Endothelial cell of umbilical vein (primary cell): ENCODE data around the gene FMN1. TPM values are rescaled to one million over a fixed set of nuclear protein-coding genes. Genes with fewer than 3 reads are reported as not detected.

ENCODE experiments used
- BruUV-seq: library from RNA; stranded (reverse); fragments of 400-500 nt; replicated peaks from 2 replicates; lab custom pipeline; 2021; lab: Mats Ljungman, UMichigan
- CTCF ChIA-PET: fragments of 300-600, 350-600 bp; sonication (Branson Sonifier 250); formaldehyde crosslinking; loops from one replicate; lab custom pipeline; 2021; ENCODE audit warnings: antibody characterized with exemption, inconsistent platforms; lab: Charles Lee
- POLR2A ChIA-PET: fragments of 300-600, 350-600 bp; sonication (Branson Sonifier 250); formaldehyde crosslinking; loops from one replicate; lab custom pipeline; 2021; ENCODE audit warnings: antibody characterized with exemption, inconsistent platforms; lab: Charles Lee
- DNase-seq: peaks from one replicate; pipeline ENCODE4 v3.0.0-alpha.2; 2011; ENCODE audit warnings: low read depth, low spot score
- FAIRE-seq: peaks from 2 replicates; lab custom pipeline; 2011; peaks lifted over from hg19 to GRCh38; lab: Jason Lieb, UNC
- H2AFZ ChIP-seq: 2 replicates; pipeline ENCODE4 v1.6.0; 2012; ENCODE audit warnings: low read depth, low read length, control low read depth, inconsistent platforms
- H3K27ac ChIP-seq: 2 replicates; pipeline ENCODE4 v1.5.1; 2011; ENCODE audit warnings: low read depth, mild to moderate bottlenecking, control low read depth, low read length, moderate library complexity; ENCODE audit not compliant: insufficient read depth
- H3K27me3 ChIP-seq, 2 experiments: 2 replicates each; pipeline versions ENCODE4 v1.6.0 to v1.6.1; 2011; ENCODE audit warnings: low read length in 2 of 2, mixed read lengths in 1 of 2; ENCODE audit not compliant: control insufficient read depth in 2 of 2, insufficient read depth in 2 of 2
- H3K36me3 ChIP-seq, 2 experiments: 2 replicates in 1 of 2; 3 replicates in 1 of 2; pipeline ENCODE4 v1.5.1; 2011; ENCODE audit warnings: low read length in 2 of 2, mild to moderate bottlenecking in 1 of 2, moderate library complexity in 1 of 2; ENCODE audit not compliant: control insufficient read depth in 2 of 2, insufficient read depth in 2 of 2; ENCODE audit errors: extremely low read depth in 1 of 2
- H3K4me1 ChIP-seq: 3 replicates; pipeline ENCODE4 v1.5.1; 2011; ENCODE audit warnings: mild to moderate bottlenecking, low read length; ENCODE audit not compliant: control insufficient read depth, insufficient read depth; ENCODE audit errors: extremely low read depth
- H3K4me2 ChIP-seq: 2 replicates; pipeline ENCODE4 v1.6.1; 2011; ENCODE audit warnings: low read length, control low read depth, mixed read lengths; ENCODE audit not compliant: insufficient read depth
- H3K4me3 ChIP-seq, 3 experiments: fragments of 200-600 bp in 1 of 3; sonication (generic), shearing (Covaris generic) in 1 of 3; replicated peaks in 1 of 3; 2 replicates each; pipeline ENCODE4 v1.5.1; 2011 to 2016; ENCODE audit warnings: control low read depth in 3 of 3, low read length in 3 of 3, mild to moderate bottlenecking in 2 of 3, inconsistent platforms in 1 of 3, low read depth in 1 of 3, moderate library complexity in 1 of 3; ENCODE audit not compliant: insufficient read depth in 1 of 3
- H3K79me2 ChIP-seq: 2 replicates; pipeline ENCODE4 v1.6.0; 2012; ENCODE audit warnings: low read length, inconsistent platforms; ENCODE audit not compliant: control insufficient read depth, insufficient read depth
- H3K9ac ChIP-seq: replicated peaks from 2 replicates; pipeline ENCODE3; 2011; ENCODE audit warnings: low read length, control low read depth; ENCODE audit not compliant: insufficient read depth; ENCODE audit errors: extremely low read depth
- H3K9me1 ChIP-seq: replicated peaks from 3 replicates; pipeline ENCODE4 v1.6.0; 2011; ENCODE audit warnings: mild to moderate bottlenecking, low read length; ENCODE audit not compliant: control insufficient read depth, insufficient read depth; ENCODE audit errors: extremely low read depth
- H3K9me3 ChIP-seq: replicated peaks from 2 replicates; pipeline ENCODE4 v1.5.1; 2012; ENCODE audit warnings: low read length, inconsistent platforms; ENCODE audit not compliant: control insufficient read depth, insufficient read depth
- H4K20me1 ChIP-seq: replicated peaks from 2 replicates; pipeline ENCODE3; 2011; ENCODE audit warnings: mild to moderate bottlenecking, low read length; ENCODE audit not compliant: control insufficient read depth, insufficient read depth; ENCODE audit errors: extremely low read depth
- CTCF ChIP-seq, 2 donors: IDR thresholded peaks; 1 replicate in 1 of 2; 2 replicates in 1 of 2; pipeline ENCODE4 v1.5.1; 2011; ENCODE audit warnings: low read length in 2 of 2, mild to moderate bottlenecking in 2 of 2, moderate library complexity in 2 of 2, control low read depth in 1 of 2, inconsistent platforms in 1 of 2, low read depth in 1 of 2; ENCODE audit not compliant: insufficient read depth in 1 of 2; ENCODE audit errors: extremely low read depth in 1 of 2
- EZH2 ChIP-seq: IDR thresholded peaks from 2 replicates; pipeline ENCODE4 v1.6.1; 2012; ENCODE audit warnings: borderline replicate concordance, low read depth, mild to moderate bottlenecking, moderate library complexity, low read length, inconsistent platforms; ENCODE audit not compliant: severe bottlenecking
- GATA2 ChIP-seq: IDR thresholded peaks from 2 replicates; pipeline ENCODE4 v1.7.0; 2011; ENCODE audit warnings: low read depth, mild to moderate bottlenecking, moderate library complexity, mixed read lengths, low read length; ENCODE audit not compliant: insufficient read length, insufficient read depth
- JUN ChIP-seq: IDR thresholded peaks from 2 replicates; pipeline ENCODE4 v1.6.1; 2011; ENCODE audit warnings: borderline replicate concordance, low read depth; ENCODE audit not compliant: insufficient read length, insufficient read depth
- MYC ChIP-seq: IDR thresholded peaks from one replicate; pipeline ENCODE4 v1.6.1; 2011; ENCODE audit warnings: mild to moderate bottlenecking, low read depth, low read length
- POLR2A ChIP-seq: IDR thresholded peaks from 2 replicates; pipeline ENCODE4 v1.6.1; 2012; ENCODE audit warnings: low read depth, mild to moderate bottlenecking, control low read depth, low read length
- POLR2AphosphoS5 ChIP-seq: IDR thresholded peaks from 2 replicates; pipeline ENCODE4 v1.6.1; 2012; ENCODE audit warnings: low read depth, mild to moderate bottlenecking, control low read depth, low read length, moderate library complexity; ENCODE audit not compliant: insufficient read depth
- dilution Hi-C: fragments of 300-500 bp; cut with MboI; formaldehyde crosslinking; loops from one replicate; pipeline ENCODE4 v1.15.0; 2019; ENCODE audit warnings: low sequenced_read_pairs; ENCODE audit not compliant: extremely low pct_ligation_motif_present
- intact Hi-C: fragments of 100-400 bp; cut with micrococcal nuclease; formaldehyde crosslinking; loops from one replicate; pipeline ENCODE4 v1.10.0; 2022
- polyA plus RNA-seq, 4 experiments: library from polyadenylated mRNA; depleted of rRNA in 3 of 4; stranded (reverse) in 3 of 4; unstranded in 1 of 4; fragments of >200 nt; gene quantifications; 2 replicates each; pipeline versions ENCODE4 v1.2.1 to v1.2.3, GENCODE V29; 2011 to 2012; ENCODE audit warnings: missing spikeins in 1 of 4
- total RNA-seq: library from RNA; stranded (reverse); gene quantifications from 2 replicates; pipeline ENCODE4 v1.2.3, GENCODE V29; 2021

Gene FMN1
- total and polyA plus RNA-seq, 2 donors (not counting 3 experiments of a cell fraction or from before 2014, with no cell fraction given): 0.01 to 0.29 TPM

- Histone ChIP-seq H3K9me3 (no peaks in the 10 kb centered on the region), H3K9ac (no peak overlapping the region), H4K20me1 (no peaks in the 10 kb centered on the region), H3K79me2 (no peaks in the 10 kb centered on the region), H3K27ac (no peak overlapping the region), H3K4me2 (no peak overlapping the region), H3K36me3 (no peaks in the 10 kb centered on the region), H2AFZ (no peak overlapping the region), H3K9me1 (no peaks in the 10 kb centered on the region), H3K4me3 (no peak overlapping the region), H3K4me1 (no peaks in the 10 kb centered on the region), H3K27me3 (peaks cover 5 to 29% of the 10 kb centered on the region in 2 experiments)
- BruUV-seq: no TSS peak
- ChIA-PET POLR2A (interaction anchor here (0.5 kb wide), 1 partner anchor 283 kb away, joined by 3 read pairs; no protein-coding TSS in a partner anchor), CTCF (interaction anchor here (1.2 to 1.5 kb wide), 2 partner anchors 12 to 197 kb away, joined by 3 to 4 read pairs; no protein-coding TSS in a partner anchor)
- intact Hi-C loops (loop anchor here (10.0 kb wide), 1 partner anchor 65 kb away; no protein-coding TSS in a partner anchor), dilution Hi-C loops (no loop called here)
- no peak for TF ChIP-seq POLR2A
- TF ChIP-seq CTCF (IDR thresholded peaks at IDR 0.05; ENCODE audit: extremely low read depth in 1 of 2, insufficient read depth in 1 of 2, low read depth in 1 of 2, low read length in 2 of 2): no peak
- TF ChIP-seq EZH2: no peak
- no peak for TF ChIP-seq MYC
- no peak for TF ChIP-seq JUN
- no peak for TF ChIP-seq GATA2
- no peak for TF ChIP-seq POLR2AphosphoS5
- FAIRE-seq (no peak), DNase-seq (no peak)
Measured at GRCh38 chr15:32739522-32740063, 454.9 kb downstream of the FMN1 start.
